ENCODE measurements around the gene SPTA1. TPM values are rescaled to one million over a fixed set of nuclear protein-coding genes. Genes with fewer than 3 reads are reported as not detected.

Gene SPTA1
- total and polyA plus RNA-seq, 2 of the 4 experiments (the other 2 are of a cell fraction), result not detected

DNA sequence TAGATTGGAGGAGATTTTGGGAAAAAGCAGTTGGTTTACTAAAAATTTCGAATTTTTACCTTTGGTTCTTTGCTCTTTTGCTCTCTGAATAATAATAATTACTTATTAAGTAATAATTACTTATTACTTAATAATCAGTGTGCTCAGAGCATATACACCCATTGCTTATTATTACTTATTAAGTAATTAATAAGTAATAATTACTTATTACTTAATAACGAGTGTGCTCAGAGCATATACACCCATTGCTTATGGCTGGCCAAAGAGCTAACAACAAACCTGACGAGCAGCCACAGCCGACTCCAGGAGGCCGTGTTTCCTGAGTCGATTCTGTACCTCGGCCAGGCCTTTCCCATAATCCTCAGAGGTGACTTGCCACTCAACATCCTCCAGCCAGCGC, 20.5 kb downstream of the SPTA1 start:
- ChIA-PET CTCF (no interaction called here), POLR2A (ENCODE audit: unreplicated experiment) (no interaction called here)
- no peak overlapping the region for H4K8ac ChIP-seq (ENCODE audit: low read depth in 2 of 2, low read length in 2 of 2)
- H3K4me2 ChIP-seq (ENCODE audit: low read depth, low read length), result no peak overlapping the region
- no peak overlapping the region for H3K23ac ChIP-seq (ENCODE audit: low read depth, low read length)
- H2AK5ac ChIP-seq (ENCODE audit: low read depth, low read length), result no peak overlapping the region
- H3K56ac ChIP-seq (ENCODE audit: extremely low read depth, insufficient read depth, low read length), result no peak overlapping the region
- H3K9ac ChIP-seq (ENCODE audit: low read depth, low read length), result no peak overlapping the region
- ATAC-seq (ENCODE audit: low read depth), result no peak
- no peak overlapping the region for H4K5ac ChIP-seq (ENCODE audit: low read depth, low read length)
- H3K27me3 ChIP-seq (ENCODE audit: control insufficient read depth, insufficient read depth, low read length), result no peaks in the 10 kb centered on the region
- DNase-seq, result no peak
- H3K14ac ChIP-seq (replicated peaks; ENCODE audit: low read depth, low read length), result no peak overlapping the region
- H2BK120ac ChIP-seq (ENCODE audit: low read depth, low read length), result no peak overlapping the region
- H3K9me1 ChIP-seq (ENCODE audit: insufficient read depth, low read length), result no peaks in the 10 kb centered on the region
- no peak overlapping the region for H3K4ac ChIP-seq (ENCODE audit: low read depth, low read length)
- no peak overlapping the region for H2BK15ac ChIP-seq (ENCODE audit: low read depth, low read length)
- H3K18ac ChIP-seq (ENCODE audit: low read depth, low read length), result no peak overlapping the region
- intact Hi-C loops (cut with micrococcal nuclease), result no loop called here
- no peak overlapping the region for H3K27ac ChIP-seq (ENCODE audit: insufficient read depth, low read length)
- H2BK5ac ChIP-seq (ENCODE audit: low read depth, low read length, poor library complexity, severe bottlenecking), result no peak overlapping the region
- TF ChIP-seq BHLHE40 (IDR thresholded peaks at IDR 0.05; ENCODE audit: low read depth, low read length) (no peak), NFE2L2 (IDR thresholded peaks at IDR 0.05; ENCODE audit: low read depth, low read length) (no peak)
- H3K36me3 ChIP-seq (ENCODE audit: control insufficient read depth, insufficient read depth, low read length), result no peaks in the 10 kb centered on the region
- H4K91ac ChIP-seq (ENCODE audit: insufficient read depth, low read depth, low read length), result no peak overlapping the region
- no CpG with 5 or more reads among the region's 8 CpGs for WGBS, 2 experiments (ENCODE audit: extremely low coverage in 2 of 2, insufficient read length in 1 of 2)
- no peak overlapping the region for H3K4me3 ChIP-seq (ENCODE audit: insufficient read depth, low read depth, low read length)
- in situ Hi-C loops (cut with MboI; ENCODE audit: low sequenced_read_pairs), result no loop called here
- H3K9me3 ChIP-seq (ENCODE audit: control insufficient read depth, insufficient read depth, low read length), result no peaks in the 10 kb centered on the region
- H4K20me1 ChIP-seq (ENCODE audit: insufficient read depth, low read length), result no peaks in the 10 kb centered on the region
- dilution Hi-C loops (cut with HindIII; ENCODE audit: low sequenced_read_pairs, unreplicated experiment), result no loop called here
- no peaks in the 10 kb centered on the region for H3K4me1 ChIP-seq (ENCODE audit: control insufficient read depth, insufficient read depth, low read length)
- H3K79me1 ChIP-seq (ENCODE audit: low read depth in 1 of 2, low read length in 2 of 2), result no peaks in the 10 kb centered on the region
- no peak overlapping the region for H2BK20ac ChIP-seq (ENCODE audit: low read depth, low read length)
- no peak overlapping the region for H2AK9ac ChIP-seq (replicated peaks; ENCODE audit: low read depth, low read length, poor library complexity)
- no TSS peak for BruUV-seq (replicated peaks)
- H2AFZ ChIP-seq (replicated peaks; ENCODE audit: low read length, poor library complexity), result no peak overlapping the region

Data from IMR-90 (cell line).